NCI-H446 (cell line): ENCODE data around the gene NANOS2.

ENCODE experiments used
- DNase-seq, 2 experiments: peaks; one replicate each; lab custom pipeline; 2025; lab: John Stamatoyannopoulos, UW

Gene NANOS2

DNA sequence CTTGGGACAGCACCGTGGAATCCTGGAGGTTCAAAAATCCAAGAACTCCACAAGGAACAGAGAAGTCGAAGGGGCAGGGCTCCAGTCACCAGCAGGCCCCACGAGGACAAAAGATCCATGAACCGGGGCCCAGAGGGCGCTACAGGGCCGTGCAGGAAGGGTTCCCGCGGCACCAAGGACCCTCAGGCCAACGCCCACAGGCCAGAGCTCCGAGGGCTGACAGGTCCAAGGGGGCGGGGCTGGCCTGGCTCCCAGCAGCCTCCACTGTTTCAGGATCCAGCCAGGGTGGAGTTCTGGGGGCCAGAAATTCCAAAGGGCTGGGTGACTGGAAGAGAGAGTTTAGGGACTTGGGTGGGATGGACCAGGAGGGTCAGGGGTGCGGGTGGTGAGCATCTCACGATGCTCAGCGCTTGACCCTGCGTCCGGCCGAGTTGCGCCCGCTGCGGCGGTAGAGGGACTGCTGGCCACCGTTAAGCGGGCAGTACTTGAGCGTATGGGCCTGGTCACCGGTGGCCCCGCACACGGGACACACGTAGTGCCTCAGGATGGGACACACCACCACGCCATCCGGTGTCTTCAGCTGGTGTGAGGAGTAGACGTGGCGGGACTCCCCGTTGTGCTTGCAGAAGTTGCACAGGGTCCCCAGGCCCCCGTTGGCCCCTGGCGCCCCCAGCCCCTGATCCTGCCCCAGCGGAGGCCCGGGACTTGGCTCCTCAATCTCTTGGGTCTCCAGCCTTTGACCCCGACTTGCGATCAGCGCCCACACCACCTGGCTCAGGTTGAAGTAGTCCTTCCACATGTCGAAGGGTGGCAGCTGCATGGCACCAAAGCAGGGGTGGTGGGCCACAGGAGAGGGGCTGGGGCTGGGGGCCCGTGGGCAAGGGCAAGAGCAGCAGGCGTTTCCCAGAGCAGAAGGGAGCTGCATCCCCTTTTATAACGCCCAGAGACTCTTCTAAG is at the start of gene NANOS2:
TSS of gene NANOS2 (minus strand) at position 905 of the 957 bp plus-strand sequence. CDS start at position 820, 85 bp downstream.
- peak in 1 of 2 experiments; percentile 28 for DNase-seq

DNA sequence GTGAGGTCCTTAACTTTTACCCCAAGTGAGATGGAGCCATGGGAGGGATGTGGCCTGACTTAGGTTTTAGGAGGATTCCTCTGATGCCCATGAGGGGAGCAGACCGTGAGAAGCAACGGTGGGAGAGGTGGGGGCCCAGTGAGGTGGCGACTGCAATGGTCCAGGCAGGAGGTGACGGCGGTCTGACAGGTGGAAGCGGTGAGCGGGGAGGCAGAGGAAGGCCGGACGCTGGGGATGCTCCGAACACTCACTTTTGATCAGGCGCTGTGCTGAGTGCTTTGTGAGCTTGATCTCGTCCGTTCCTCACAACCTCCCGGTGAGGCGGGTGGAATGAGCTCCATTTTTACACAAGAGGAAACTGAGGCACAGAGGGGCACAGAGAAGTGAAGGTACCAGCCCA is 47.4 kb upstream of the NANOS2 start:
- DNase-seq: no peak

DNA sequence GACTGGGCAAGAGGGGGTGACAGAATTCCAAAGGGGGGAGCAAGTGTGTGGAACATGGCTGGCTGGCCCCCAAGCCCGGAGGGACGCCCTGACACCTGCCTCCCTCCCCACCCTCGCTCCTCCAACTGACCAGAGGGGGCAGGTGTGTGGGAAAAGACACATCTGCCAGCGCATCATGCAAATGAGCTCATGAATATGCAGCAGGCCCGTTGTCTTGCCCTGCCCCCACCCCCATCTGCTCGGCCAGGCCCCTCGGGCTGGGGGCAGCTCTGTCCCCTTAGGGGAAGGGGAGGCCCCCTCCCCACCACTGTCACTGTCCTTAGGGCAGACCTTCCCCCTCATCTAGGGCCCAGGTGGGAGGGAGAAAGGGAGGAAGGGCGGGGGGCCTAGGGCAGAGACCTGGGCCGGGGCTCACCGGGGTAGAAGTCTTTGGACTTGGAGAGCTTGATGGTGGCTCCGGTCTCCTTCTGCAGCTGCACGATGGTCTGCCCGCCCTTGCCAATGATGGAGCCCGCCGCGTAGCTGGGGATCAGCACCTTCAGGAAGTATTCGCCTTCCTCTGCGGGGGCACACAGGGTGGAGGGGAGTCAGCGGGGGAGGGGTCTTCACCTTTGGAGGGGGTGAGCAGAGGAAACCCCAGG is 46.1 kb upstream of the NANOS2 start:
- no peak for DNase-seq

DNA sequence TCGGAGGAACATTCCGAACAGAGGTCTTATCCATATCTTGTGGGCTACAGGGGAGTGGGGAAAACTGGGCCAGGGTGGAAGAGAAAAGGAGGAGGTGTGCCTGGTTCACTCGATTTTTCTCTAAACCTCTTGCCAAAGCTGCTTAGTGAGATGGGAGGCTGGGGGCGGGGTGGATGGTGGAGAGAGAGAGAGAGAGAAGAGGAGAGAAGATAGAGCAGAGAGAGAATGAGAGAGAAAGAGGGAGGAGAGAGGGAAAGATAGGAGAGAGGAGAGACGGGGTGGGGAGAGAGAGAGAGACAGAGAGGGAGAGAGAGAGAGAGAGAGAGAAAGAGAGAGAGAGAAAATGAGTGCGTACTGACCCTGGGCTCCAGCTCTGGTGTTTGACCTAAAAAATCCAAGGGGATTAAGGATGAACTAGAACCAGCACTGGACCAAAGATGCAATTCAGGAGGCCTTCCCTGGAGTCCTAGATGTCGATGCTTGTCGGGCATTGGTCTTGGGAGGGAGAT is 45.0 kb upstream of the NANOS2 start:
- DNase-seq: no peak

DNA sequence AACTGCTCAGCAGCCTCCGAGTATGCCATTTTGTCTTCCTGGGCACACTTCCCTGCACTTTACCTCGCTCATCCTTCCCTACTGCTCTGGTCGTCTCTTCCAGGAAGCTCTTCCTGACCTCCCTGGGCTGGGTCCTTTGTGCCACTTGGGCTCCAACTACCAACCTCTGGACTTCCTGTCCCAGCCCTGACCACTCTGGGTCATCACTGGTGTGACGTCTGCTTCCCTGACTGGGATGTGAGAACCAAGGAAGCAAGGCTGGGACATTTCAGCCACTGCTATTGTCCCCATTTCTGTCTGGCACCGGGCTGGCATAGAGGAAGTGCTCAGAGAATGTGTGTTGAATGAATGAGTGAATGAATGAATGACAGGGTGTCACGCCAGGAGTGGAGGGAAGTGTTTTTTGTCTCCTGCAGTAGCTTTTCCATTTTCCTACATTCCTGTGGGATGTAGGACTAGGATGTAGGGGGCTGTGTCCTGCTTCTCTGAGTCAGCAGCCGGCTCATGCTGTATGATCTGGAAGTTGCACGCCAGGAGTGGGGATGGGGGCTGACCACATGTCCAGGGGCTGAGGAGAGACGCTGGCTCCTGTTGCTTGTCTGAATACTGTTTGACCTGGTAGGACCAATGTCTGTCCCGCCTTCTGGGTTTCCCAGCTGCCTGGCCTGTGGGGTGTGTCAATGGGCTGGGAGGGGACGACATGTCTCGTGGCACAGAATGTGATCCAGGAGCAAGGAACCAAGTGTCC is 44.4 kb upstream of the NANOS2 start:
- no peak for DNase-seq

DNA sequence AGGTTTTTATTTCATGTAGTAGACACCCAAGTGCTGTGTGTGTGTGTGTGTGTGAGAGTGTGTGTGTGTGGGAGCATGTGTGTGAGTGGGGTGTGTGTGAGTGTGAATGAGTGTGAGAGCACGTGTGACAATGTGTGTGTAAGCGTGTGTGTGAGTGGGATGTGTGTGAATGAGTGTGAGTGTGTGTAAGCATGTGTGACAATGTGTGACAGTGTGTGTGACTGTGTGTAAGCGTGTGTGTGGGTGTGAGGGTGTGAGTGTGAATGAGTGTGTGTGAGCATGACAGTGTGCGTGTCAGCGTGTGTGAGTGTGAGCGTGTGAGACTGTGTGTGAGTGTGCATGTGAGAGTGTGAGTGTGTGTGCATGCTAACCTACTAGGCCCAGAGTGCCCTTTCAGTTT is 43.7 kb upstream of the NANOS2 start:
- no peak for DNase-seq

DNA sequence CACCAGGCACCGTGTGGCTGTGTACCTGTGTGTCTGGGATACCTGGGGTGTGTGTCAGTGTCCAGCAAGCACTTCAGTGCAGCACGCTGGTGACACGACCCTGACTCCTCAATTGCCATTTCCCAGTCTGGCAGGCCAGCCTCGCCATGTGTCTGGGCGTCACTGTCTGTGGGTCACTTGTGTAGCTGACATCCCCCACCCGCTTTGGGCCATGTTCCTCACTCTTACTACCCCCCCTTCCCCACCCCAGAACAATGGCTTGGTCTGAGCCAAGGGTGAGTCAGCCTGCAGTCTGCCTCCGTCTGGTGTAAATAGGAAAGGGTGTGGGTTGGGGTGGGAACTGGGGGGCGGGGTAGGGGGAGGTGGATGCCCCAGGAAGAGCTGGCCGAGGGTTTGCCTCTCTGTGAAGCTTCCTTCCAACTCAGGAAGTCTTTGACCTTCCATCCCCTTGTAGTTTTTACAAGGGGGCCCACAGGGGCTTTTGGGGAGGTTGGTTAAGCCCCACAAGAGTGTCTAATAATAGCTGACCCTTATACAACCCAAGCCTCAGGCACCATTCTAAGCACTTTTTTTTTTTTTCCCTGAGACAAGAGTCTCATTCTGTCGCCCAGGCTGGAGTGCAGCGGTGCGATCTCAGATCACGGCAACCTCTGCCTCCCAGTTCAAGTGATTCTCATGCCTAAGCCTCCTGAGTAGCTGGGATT is 41.5 kb upstream of the NANOS2 start:
- no peak for DNase-seq

DNA sequence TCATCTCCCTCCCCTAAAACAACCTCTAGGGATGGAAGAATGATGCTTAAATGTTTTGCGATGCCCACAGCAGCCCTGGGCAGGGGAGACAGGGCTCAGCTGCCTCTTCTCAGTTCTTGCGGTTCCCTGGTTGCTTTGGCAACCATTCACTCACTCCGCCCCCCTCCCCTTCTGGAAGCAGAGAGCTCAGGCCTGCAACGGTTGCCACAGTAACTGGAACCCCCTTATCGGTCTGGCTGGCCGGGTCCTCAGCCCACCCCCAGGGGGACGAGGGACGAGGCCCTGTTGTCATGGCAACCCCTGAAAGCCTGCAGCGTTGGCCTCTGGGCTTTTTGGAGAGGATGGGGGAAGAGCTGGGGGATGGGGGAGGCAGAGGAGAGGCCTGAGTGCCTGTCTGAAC is 39.6 kb upstream of the NANOS2 start:
- no peak for DNase-seq

DNA sequence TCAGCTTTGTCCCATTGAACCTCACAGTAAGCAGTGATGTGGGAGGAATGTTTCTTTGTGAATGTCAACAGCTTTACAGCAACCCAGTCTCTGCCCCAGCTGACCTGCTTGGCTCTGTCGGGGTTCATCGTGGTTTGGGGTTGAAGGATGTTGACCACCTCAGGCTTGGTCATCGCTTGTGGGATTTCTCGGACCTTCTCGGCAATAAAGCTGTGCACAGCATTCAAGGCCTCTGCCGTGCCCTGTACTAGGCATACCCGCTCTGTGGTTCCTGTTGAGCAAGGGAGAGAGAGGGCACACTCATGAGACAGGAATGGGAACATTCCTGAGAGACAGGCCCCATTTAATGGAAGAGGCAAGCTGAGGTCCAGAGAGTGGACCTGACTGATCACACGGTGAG is 39.1 kb upstream of the NANOS2 start:
- DNase-seq: no peak

DNA sequence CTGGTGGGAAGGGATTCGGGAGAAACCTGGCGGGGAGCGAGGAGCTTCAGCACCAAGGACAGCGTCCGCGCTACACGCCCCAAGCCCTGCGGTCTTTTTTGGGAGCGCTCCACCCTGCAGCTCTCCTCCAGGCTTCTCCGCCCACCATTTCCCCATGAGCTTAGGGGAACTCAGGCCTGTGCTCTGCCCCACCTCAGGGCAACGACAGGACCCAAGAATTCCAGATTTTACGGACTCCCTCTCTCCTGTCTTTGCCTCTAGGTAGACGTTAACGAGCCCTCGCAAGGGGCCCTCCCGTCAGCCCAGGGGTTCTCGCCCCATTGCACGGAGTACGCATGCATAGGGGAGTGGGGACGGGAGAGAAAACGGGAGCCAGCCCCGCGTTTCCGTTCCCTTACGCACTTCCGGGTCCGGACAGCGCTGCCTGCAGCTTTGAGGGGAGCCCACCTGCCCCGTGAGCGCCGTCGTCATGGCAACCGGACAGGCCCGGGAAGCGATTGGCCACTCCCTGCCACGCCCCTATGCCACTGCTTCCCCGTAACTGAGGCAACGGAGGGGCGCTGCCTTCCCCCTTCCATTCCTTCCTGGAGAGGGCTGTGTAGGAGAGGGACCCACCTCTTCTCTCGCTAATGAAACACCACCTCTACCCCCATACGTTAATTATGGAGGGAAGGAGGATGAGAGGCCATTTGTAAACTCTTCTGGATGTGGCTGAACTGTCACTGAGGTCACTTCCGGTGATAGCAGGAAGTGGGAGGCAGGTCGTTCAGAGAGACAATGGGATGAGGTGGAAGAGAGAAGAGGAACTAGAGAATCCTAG is 38.3 kb upstream of the NANOS2 start:
- DNase-seq: no peak

DNA sequence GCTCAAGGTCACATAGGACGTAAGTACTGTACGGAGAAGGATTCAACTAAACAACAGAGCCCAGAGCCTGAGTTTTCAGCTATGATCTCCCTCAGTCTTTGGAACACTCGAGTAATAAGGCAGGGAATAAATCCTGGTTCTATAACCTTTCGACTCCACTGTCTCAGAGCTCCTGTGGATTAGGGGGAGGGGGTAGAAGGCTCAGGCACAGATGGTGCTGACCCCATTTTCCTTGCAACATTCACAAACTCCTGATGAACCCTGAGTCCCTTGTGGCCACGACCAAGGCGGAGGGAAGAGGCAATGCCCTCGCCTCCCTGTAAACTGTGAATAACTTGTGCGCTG is 37.7 kb upstream of the NANOS2 start:
- DNase-seq: no peak

DNA sequence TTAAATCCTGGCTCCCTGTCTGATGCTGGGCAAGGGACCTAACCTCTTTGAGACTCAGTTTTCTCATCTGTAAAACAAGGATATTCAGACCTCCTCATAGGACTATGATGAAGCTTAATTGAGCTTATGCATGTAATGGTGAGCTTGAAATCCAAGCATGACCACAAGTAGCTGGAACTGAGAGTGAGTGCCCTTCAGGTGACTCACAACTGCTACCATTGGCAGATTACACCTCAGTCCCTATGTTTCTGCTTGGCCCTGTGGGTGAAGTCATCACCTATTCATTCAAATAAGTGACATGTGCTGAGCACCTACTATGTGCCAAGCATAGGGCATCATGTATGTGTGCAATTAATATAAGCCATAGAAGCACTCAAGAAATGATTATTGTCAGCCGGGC is 33.3 kb upstream of the NANOS2 start:
- DNase-seq: no peak

DNA sequence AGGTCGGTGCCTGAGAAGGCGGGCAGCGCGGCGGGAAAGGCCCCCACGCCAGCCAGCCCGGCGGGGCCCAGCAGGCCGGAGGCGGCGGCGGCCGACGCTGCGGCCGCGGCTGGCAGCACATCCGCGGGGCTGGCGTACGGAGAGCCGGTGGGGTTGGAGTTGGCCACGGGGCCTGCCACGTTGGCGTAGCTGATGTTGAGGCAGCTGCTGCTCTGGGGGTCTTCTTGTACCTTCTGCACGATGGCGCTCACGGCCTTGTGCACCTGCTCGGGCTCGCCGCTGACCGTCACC is 25.9 kb upstream of the NANOS2 start:
- no peak for DNase-seq

DNA sequence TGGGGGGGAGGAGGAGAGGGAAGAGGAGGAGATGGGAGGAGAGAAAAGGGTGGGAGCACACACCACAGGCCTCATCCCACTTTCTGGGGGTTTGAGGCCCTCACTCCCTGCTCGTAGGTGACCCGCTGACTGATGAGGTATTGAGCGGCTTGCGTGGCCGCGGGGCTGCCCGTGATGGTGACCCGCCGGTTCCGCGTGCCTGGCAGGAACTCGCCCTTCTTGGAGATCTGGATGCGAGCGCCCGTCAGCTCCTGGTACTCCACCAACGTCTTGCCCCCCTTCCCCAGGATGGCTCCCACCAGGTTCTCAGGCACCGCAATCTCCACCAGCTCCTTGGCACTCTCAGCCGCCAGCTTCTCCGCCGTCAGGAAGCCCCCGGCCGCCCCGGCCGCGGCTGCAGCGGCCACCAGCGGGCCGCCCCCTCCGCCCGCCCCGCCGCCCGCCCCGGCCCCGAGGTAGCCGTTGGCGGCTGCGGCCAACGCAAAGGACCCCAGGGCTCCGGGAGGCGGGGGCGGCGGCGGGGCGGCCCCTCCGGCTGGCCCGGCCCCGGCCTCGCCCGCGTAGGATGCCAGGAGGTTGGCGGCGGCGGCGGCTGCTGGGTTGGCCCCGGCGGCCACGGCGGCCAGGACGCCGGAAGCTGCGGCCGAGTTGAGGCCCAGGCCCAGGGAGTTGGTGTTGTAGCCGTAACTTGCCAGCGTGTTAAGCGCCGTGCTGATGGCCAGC is 25.4 kb upstream of the NANOS2 start:
- DNase-seq: no peak

DNA sequence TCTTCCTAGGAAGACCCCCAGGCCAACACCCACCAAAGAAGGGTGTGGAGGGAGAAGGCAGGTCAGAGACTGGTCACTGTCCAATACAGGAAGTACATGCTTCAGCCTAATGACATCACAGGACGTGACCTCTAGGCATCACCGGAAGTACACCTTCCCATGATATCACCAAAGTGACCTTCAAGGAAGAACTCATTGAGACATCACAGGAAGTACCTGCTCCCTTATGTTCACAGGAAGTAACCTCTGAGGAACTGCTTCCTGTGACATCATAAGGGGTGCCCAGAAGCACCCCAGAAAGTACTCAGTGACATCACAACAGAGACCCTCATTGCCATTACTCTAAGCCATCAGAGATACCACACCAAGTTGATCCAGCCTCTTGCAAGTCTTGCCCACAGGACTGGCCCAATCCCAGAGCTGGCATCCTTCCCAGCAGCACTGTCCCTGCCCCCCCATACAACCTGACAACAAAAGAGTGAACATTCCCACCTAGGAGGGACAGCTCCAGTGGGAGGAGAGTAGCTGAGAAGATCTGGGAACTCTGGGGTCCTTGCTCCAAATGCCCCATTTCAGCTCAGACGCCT is 24.2 kb upstream of the NANOS2 start:
- DNase-seq: no peak

DNA sequence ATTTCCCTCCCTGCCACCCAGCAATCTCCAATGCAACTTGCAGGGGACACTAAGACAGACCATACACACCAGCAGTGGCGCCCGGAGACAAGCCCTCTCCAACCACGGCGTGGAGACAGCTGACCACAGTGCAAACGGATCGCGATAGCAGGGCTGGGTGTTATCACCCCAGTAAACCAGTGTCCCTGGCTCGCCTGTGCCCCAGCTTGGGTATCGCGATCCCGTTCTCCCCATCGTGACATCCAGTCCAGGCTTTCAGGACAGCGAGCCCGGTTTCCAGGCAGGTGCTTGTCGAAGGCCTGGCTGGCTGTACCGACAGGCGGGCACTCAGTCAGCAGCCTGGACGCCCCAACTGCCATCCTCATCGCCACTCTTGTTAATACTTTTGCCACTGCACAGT is 20.7 kb upstream of the NANOS2 start:
- no peak for DNase-seq

DNA sequence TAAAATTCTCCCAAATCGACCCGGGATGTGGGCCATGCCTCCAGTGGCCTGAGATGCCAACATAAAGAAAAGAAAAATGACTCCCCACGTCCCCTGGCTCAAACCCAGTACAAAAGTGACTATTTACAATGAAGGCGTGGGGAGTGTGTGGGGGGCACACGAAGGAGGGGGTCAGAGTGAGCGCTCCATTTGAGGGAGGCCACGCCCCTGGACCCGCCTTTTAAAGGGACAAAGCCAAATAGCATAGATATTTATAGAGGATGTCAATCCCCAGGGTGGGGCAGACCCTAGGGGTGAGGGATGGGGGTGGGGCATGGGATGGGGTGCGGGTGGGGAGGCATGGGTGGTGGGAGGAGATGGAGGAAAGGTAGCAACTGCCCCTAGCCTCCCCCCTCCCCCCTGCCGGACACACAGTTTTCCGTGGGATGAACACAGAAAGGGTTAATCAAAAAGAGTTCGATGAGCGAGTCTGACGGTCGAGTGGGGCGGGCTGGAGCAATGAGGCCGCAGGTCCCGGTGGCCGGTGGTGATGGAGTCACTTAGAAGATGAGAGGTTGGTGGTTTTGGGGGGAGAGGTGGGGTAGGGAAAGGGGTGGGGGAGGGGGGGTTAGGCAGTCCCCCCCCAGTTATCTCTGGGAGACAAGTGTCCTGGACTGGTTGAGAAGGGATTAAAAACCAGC is 20.1 kb upstream of the NANOS2 start:
- no peak for DNase-seq

DNA sequence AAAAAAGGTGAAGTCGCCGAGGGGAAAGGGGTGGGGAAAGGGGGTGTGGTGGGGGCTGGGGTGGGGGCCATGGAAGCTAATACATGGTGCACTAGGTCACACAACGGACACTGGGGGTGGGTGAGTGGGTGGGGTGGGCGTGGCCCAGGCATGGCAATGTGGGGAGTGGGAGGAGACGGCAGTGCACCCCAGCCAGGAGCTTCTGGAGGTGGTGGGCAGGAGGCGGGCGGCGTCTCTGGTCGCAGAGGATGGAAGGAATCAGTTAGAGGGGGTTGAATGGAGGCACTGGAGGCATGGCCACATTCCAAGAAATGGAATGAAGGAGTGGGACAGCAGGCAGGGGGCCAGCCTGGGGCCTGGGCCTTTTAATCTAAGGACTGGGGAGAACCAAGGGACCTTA is 19.2 kb upstream of the NANOS2 start:
- DNase-seq: no peak

DNA sequence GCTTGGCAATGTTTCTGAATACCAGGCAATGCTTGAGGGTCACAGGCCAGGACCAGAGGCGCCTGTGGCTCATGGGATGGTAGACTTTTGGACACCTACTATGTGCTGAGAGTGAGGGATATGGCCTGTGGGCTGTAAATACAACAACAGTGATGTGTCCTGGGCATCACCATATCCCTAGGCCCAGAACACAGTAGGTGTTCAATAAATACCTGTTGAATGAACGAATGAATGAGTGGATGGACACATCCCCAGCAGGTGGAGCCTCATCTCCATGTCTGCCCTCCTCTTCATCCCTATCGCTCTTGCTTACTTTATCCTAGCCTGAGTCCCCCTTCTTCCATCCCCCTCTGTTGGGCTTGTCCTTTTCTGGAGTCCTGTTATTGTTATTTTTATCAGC is 16.5 kb upstream of the NANOS2 start:
- DNase-seq: no peak

DNA sequence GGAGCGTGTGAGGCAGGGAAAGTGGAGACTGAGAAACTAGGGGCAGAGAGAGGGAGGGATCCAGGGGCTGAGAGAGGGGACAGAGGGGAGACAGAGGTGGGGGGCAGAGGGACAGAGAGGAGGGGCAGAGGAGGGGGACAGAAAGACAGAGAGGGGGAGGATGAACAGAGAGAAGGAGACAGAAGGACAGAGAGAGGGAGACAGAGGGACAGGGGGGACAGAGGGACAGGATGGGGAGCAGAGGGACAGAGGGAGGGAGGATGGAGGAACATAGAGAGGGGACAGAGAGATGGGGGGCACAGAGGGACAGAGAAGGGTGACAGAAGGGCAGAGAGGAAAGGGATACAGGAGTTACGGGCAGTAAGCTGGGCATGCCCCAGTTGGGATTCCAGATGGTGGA is 14.7 kb upstream of the NANOS2 start:
- DNase-seq: no peak
